Measurements from ENCODE around the gene HES2. TPM values are rescaled to one million over a fixed set of nuclear protein-coding genes. Genes with fewer than 3 reads are reported as not detected.
"Not testable (repeated sequence)": the region's sequence is repeated elsewhere in the genome, so short reads cannot be mapped to it uniquely, and the experiment has no call there.

Gene HES2
- total RNA-seq, 1 donor from 2014 or later = 16.1 TPM

DNA sequence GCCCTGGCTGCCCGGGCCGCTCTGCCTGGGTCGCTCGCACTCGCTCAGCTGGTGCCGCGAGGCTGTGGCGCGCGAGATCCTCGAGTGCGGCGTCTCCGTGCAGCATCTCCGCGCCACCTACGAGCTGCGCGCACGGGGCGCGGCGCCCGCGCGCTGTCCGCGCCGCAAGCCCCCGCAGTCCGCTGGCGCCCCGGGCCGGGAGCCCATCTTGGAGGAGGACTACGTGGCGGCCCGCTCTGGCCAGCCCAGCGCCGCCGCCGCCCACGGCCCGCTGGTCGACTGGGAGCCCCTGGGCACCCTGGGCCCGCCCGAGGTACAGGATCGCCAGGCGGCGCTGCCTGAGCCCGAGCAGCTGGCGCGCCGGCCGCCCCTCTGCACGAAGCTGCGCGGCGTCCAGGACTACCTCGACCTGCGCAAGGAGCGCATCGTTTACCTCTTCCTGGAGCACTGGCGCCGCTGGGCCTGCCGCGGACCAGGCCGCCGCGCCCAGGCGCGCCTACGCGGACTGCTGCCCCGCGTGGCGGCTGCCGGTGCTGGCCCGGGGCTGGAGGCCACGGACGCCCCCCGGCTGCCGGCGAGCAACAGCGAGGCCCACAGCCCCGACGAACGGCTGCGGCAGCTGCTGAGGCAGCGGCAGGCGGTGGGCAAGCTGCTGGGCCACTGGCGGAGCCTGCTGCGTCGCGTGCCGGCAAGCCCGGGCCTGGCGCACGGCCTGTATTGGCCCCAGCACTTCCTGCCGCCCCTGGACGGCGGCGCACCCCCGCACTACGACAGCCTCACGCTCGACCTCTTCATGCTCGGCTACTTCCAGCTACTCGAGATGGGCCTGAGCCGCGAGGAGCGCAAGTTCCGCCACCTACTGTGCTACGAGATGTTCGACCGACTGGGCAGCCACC, 35.4 kb upstream of the HES2 start:
- DNase-seq (ENCODE audit: extremely low read depth, low read depth, low spot score) = no peak

DNA sequence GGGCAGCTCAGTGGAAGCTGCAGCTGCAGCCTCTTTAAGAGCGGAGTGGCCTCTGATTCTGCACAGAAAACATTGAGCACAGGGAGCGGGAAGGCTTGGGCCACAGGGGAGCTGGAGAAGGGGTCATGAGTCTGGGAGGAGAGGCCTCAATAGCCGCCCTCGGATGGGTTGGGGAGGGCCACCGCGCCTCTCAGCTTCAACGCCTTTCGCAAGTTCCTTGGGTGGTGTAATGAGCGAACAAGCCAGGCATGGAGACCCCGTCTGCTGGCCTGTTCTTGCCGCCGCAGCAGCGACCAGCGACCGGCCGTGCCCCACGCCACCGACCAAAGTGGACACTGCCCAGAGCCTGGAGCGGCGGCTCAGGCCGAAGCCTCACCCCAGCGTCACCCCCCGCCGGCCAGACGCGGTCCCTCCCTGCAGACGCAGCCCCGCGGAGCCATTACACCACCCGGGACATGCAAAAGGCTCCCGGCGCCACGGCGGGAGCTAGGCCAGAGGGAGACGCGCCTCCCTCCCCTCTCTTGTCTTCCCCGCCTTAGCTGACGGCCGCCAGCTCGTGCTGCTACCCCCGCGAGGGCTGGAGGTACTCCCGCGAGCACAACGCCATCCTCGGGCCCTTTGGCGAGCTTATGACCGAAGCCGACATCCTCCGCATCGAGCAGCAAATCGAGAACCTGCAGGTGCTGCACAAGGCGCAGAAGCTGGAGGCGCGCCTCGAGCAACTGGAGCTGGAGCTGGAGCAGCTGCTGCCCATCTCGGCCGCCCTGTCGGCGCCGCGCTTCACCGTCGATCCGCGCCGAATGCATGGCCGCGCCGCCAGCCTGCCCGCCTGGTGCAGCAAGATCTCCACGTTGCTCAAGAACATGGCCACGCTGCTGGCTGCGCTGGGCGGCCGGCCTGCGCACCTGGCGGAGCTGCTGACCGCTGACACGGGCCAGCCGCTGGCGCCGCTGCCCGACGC, 34.5 kb upstream of the HES2 start:
- not testable (repeated sequence) for DNase-seq (ENCODE audit: extremely low read depth, low read depth, low spot score)

DNA sequence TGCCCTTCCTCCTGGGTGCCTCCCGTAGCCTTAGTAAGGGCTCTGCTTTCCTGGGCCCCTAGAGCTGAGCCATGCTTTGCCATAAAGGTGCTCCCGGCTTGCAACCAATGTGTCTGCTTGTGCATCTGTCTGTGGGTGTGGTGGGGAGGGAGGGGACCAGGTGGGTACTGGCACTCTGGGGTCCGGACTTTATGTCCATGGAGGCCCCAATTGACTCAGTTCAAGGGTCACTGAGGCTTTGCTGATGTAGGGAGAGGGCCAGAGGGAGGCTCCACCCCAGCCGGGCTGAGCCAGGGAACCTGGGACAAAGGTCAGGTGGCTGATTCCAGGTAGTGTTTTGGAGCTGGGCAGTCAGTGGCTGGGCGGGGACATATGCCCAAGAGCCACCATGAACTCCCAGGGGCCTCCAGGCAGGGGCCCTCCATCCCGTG, 31.2 kb upstream of the HES2 start:
- DNase-seq (ENCODE audit: extremely low read depth, low read depth, low spot score) = no peak

DNA sequence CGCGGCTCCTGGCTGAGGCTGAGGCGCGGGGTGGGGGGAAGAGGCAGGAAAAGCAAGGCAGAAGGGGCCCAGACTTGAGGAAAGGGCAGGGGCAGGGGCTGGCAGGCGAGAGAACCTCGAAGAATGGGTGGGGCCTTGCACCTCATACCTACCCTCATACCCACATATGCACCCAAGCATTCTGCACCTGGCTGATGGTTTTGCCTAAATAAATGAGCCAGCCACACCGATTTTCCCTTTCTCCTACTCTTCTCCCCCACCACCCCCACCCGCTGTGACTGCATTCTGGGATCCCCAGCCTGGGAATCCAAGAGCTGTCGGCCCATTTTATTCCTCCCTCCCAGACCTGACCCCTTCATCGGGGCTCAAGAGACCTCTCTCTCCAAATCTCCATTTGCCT, 30.8 kb upstream of the HES2 start:
- not testable (repeated sequence) for DNase-seq (ENCODE audit: extremely low read depth, low read depth, low spot score)

DNA sequence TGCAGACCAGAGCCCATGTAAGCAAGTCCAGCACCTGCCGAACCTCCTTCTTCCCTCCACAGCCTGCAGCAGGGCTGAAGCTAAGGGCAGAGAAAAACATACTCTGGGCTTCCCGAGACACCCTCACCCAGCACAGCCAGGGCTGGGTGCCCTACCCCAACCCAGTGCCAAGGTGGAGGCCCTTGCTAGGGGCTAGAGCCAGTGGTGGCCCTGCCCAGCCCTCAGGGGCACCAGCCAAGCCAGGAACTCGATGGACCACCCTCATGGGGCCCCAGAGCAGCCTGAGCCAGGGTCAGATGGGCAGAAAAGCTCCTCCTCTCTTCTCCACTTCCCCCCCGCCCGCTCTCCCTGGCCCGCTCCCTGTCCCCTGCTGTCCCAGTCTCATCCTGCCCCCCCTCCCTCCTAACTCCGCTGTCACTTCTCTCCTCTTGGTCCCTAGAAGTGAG, 30.3 kb upstream of the HES2 start:
- no peak for DNase-seq (ENCODE audit: extremely low read depth, low read depth, low spot score)

DNA sequence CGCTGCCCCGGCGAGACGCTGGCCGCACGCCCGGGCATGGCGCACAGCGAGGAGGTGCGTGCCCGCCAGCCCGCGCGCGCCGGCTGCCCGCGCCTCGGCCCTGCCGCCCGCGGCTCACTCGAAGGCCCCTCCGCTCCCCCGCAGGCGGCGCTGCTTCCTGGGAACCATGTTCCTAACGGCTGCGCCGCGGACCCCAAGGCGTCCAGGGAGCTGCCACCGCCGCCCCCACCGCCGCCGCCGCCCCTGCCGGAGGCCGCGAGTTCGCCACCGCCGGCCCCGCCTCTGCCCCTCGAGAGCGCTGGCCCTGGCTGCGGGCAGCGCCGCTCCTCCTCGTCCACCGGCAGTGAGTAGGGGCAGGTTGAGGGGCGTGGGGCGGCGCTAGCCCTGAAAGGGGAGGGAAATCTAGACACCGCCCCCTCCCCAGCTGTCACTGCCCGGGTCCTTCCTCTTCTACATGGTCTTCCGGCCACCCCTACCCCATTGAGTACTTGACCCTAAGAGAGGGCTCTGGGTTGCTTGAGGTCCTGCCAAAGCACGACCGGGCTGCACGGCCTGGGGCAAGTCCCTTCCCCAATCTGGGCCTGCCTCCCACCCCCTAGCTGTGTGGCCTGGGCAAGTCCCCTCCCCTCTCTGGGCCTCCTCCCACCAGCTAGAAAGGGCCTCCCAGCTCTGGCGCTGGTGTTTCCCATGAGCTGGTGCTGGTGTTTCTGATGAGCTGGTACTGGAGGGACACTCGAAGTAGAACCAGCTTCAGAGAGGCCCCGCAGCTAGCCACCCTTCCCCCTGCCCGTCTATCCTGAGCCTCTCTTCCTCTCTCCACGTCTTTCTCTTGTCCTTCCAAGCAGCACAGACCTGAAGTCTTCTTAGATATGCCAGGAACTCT, 29.3 kb upstream of the HES2 start:
- DNase-seq (ENCODE audit: extremely low read depth, low read depth, low spot score) = no peak

DNA sequence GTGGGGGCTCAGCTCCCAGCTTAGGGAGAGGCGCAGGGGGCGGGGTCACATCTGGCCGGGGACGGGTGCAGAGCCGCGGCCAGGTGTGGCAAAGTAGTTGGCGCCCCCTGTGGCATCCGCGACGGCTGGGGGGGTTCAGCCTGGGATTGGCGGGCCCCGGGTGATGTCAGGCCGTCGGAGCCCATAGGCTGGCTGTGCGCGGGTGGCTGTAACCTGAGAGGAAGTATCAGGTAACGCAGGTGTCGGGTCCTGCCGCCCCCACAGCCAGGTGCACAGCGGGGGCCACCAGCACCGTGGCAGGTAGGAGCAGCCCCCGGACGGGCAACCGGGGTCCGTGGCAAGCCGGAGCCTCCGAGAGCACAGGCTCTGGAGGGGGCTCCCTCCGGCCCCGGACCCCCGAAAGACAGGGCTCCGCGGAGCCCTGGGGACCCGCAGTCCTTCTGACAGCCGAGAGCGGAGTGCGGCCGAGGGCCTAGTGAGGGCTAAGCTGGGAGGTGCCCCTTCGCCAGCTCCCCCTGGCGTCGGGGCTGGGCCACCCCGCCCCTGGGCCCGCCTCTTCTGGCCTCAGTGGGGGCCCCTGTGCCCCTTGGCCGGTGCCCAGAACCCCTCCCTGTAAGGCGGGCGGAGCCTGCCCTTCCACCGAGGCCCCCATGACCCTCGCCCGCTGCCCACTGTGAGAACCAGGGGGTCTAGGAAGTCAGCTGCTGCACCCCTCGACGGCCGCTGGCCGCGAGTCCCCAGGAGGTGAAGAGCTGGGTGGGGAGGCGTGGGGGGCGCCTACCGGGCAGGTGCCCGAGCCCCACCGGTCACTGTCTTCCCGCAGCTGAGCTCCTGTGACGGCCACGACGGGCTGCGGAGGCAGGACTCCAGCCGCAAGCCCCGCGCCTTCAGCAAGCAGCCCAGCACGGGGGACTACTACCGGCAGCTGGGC, 28.4 kb upstream of the HES2 start:
- no peak for DNase-seq (ENCODE audit: extremely low read depth, low read depth, low spot score)

DNA sequence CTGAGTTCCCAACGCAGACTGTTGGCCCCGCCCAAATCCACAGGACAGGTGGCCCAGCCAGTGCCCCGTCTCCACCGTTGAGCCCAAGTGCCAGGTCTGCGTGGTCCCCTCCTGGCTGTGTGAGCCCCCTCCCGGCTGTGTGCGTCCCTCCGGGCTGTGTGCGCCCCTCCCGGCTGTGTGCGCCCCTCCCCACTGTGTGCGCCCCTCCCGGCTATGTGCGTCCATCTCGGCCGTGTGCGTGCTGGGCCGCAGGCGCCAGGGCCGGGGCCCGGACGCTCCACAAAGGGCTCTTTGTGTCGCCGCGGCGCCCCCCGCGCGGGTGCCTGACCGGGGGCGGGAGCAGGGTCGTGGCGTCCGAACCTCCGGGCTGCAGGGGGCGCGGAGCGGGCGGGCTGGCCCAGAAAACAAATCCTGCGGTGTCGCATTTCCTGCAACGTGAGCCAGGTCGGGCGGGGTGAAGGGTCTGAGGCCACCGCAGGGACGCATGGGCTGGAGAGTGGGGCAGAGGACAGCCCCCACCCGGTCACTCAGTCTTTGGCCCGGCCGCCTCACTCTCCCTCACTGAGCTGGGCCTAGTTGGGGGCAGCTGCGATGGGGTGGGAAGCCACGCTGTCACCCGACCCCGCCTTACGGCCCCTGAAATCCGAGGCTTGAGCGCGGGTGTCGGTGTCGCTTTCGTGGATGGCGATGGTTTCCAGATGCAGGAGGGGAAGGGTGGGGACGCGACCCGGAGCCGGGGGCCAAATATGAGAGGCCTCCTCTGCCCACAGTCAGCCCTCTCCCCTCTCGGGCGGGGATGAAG, 27.5 kb upstream of the HES2 start:
- DNase-seq (ENCODE audit: extremely low read depth, low read depth, low spot score) = no peak

DNA sequence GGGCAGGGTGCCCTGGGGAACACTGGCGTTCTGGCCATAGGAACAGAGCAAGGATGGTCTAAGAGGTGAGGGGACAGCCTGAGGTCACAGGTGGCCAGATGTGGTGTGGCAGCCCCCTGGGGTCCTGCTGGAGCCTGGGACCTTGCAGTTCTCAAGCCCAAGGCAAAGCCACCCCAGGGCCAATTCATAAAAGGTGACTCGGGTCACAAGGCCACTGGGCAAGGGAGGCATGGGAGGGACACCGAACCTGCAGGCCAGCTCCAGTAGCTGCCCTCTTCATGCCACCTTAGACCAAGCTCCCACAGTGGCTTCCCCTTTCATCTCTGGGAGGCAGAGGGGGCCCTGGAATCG, 26.9 kb upstream of the HES2 start:
- DNase-seq (ENCODE audit: extremely low read depth, low read depth, low spot score) = no peak

DNA sequence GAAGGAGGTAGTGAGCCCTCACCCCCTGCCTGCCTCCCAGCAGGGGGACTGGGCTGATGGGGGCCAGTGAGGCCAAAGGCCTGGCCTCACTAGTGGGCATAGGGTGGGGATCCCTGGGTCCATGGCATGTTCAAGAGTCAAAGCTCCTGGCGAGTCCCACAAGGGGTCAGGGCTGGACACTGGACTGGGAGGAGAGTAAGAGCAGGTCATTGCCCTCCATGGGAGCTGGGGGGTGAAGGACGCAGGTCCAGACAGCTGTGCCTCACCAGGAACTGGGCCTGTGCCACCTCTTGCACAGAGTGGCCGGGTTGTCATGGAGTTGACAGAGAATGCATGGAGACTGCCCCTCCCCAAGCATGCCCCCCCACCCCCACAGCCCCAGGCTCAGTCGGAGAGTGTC, 26.2 kb upstream of the HES2 start:
- not testable (repeated sequence) for DNase-seq (ENCODE audit: extremely low read depth, low read depth, low spot score)

DNA sequence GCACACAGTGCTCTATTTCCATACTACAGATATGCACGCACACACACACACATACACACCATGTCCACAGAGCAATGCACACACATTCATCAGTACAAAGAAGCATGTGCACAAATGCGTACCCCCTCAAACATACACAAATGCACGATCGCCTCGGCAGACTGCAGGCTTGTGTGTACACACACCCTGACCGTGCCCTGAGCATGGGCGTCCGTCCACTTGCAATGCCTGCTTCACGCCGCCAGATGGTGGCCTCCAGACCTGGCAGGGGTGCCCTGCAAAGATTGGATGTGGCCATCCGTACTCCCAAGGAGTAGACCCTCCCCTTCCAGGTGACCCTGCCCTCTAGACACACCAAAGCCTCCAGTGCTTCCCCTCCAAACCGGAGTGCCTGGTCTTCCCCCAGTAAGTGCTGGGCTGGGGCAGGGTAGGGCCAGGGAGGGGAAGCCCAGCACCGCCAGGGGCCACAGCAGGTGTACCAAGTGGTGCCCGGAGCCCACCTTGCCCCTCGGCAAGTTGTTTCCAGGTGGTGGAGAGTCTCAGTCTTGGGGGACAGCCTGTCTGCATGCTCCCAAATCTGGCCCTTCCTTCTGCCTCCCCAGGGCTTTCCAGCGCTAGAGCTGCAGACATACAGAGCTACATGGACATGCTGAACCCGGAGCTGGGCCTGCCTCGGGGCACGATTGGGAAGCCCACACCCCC, 25.5 kb upstream of the HES2 start:
- DNase-seq (ENCODE audit: extremely low read depth, low read depth, low spot score) = no peak

DNA sequence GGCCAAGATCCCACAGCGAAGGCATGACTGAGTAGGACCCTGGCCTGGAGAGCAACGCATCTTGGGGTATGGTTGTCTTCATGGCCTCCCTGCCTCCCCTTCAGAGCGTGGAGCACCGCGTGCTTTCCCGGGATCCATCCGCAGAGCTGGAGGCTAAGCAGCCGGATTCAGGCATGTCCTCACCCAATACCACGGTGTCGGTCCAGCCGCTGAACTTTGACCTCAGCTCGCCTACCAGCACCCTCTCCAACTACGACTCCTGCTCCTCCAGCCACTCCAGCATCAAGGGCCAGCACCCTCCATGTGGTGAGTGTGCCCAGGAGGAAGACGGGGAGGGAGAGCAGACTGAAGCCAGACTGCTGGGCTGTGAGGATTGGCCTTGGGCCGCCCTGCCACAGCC, 24.7 kb upstream of the HES2 start:
- DNase-seq (ENCODE audit: extremely low read depth, low read depth, low spot score) = no peak

DNA sequence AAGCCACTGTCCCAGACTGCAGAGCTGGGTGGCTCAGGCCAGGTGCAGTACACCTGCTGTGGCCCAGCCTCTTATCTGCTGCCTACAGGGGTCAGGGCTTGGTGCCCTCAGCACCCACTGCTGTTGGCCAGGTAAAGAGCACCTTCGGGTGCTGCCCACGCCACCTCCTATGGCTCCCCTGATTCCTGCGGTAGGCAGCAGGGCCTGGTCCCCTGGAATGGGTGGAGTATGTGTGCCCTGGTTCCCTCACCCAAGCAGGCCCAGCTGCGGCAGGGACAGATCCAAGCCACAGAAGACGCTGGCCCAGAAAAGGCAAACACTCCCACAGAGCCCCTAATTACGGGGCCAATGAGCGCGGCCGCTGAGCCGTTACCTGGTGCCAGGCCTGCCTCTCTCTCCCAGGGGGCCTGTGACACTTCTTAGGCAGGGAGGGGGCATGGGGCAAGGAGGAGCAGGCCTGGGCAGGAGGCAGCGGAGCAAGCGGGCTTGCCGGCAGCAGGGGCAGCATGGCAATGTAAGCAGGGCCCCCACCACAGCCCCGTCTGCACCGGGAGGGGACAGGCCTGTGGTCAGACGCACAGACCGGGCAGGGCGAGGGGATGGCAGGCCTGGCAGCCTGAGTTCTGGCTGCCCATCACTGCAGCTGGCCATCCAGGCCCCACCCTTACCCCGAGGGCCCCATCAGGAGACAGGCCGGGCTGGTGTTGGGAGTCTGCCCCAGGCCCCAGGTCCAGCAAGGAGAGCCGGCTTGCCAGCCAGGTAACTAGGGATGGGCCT, 23.8 kb upstream of the HES2 start:
- no peak for DNase-seq (ENCODE audit: extremely low read depth, low read depth, low spot score)

DNA sequence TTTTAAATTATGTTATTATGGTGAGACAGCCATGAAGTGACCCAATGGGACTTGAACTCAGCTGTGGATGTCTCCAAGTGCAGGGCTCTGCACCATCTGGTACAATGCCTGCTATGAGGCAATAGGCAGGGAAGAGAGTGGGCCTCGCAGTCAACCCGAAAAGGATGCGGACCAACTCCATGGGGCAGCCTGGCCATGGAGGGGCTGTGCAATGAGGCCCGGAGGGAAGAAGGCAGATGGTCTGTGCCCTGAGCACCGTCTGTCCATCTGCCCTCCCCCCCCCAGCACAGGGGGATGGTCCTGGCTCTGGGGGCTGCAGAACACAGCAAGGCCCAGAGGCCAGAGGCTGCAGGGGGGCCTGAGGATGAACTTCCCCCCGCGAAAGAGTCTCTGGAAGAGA, 21.9 kb upstream of the HES2 start:
- DNase-seq (ENCODE audit: extremely low read depth, low read depth, low spot score) = no peak

DNA sequence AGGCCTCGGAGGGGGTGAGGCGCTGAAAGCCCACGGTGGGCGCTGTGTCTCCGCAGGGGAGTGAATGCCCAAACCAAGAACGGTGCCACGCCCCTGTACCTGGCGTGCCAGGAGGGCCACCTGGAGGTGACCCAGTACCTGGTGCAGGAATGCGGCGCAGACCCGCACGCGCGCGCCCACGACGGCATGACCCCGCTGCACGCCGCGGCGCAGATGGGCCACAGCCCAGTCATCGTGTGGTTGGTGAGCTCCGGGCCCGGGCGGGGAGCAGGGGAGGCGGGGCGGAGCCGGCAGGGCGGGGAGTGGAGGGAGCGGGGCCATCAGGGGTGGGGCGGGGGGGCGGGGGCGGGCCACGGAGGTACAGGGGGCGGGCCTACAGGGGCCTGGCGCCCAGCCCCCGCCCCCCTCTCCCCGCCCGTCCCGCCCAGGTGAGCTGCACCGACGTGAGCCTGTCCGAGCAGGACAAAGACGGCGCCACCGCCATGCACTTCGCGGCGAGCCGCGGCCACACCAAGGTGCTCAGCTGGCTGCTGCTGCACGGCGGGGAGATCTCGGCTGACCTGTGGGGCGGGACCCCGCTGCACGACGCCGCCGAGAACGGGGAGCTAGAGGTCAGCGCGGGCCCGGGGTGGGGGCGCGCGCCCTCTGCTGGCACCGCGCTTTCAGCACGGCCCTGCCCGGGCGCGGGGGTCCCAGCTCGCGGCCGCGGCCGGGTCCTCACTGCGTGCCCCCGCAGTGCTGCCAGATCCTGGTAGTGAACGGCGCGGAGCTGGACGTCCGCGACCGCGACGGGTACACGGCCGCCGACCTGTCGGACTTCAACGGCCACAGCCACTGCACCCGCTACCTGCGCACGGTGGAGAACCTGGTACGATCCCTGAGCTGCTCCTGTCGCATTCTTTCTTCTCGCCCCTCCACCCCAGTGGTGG, 20.7 kb upstream of the HES2 start:
- no peak for DNase-seq (ENCODE audit: extremely low read depth, low read depth, low spot score)

DNA sequence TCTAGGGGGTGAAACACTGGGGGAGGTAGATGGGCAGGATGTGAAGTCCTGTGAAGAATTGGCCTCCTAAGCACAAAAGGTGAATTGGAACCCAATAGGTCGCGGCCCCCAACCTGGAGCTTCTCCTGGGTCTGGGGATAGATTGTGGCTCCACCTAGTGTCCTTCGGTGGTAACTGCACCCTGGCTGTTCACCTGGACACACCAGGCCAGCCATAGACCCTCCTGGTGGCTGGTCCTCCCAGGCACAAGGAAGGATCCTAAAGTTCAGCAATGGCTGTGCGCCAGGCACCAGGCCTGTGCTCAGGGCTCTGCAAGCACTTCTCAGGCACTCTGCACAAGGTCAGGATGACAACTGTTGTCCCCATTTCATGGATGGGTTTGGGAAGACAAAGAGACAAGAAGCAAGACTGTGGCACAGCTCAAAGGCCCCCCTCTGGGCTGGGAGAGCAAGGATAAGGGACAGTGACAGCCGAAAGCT, 18.4 kb upstream of the HES2 start:
- no peak for DNase-seq (ENCODE audit: extremely low read depth, low read depth, low spot score)

All from glomerular endothelial cell (primary cell).